ENCODE results near the gene ALDH3A1.

DNA sequence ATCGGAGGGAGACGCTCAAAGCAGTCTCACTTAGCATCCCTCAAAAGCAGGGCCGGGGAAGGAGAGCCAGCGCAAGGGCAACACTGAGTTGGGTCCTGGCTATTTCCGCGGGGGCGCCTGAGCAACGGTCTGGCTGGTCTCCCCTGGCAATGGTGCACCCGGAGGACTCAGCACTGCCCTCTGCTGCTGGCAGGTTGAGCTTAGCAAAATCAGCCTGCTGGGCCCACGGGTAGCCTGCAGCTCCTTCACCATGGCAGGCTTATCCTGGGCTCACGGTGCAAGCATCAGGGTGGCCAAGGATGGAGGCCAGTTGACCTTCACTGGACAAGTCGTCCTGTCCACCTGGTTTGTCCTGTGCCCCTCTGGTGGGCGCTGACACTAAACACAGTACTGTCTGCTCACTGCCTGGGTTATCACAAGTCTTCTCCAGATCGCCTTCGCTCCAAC, 14.4 kb upstream of the ALDH3A1 start:
- TF ChIP-seq, protein P1, sequence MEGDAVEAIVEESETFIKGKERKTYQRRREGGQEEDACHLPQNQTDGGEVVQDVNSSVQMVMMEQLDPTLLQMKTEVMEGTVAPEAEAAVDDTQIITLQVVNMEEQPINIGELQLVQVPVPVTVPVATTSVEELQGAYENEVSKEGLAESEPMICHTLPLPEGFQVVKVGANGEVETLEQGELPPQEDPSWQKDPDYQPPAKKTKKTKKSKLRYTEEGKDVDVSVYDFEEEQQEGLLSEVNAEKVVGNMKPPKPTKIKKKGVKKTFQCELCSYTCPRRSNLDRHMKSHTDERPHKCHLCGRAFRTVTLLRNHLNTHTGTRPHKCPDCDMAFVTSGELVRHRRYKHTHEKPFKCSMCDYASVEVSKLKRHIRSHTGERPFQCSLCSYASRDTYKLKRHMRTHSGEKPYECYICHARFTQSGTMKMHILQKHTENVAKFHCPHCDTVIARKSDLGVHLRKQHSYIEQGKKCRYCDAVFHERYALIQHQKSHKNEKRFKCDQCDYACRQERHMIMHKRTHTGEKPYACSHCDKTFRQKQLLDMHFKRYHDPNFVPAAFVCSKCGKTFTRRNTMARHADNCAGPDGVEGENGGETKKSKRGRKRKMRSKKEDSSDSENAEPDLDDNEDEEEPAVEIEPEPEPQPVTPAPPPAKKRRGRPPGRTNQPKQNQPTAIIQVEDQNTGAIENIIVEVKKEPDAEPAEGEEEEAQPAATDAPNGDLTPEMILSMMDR (IDR thresholded peaks at IDR 0.05) = peak in 1 of 3 donors; percentile 39
- TF ChIP-seq POLR2A (IDR thresholded peaks at IDR 0.05) = no peak

Measured in lower leg skin (tissue), 3 donors.